ENCODE data around the gene DLEU7.

DLEU7 gene

GRCh38 chr13:50783717-50784290, 59.7 kb downstream of the DLEU7 start:
- TF ChIP-seq, protein P1, sequence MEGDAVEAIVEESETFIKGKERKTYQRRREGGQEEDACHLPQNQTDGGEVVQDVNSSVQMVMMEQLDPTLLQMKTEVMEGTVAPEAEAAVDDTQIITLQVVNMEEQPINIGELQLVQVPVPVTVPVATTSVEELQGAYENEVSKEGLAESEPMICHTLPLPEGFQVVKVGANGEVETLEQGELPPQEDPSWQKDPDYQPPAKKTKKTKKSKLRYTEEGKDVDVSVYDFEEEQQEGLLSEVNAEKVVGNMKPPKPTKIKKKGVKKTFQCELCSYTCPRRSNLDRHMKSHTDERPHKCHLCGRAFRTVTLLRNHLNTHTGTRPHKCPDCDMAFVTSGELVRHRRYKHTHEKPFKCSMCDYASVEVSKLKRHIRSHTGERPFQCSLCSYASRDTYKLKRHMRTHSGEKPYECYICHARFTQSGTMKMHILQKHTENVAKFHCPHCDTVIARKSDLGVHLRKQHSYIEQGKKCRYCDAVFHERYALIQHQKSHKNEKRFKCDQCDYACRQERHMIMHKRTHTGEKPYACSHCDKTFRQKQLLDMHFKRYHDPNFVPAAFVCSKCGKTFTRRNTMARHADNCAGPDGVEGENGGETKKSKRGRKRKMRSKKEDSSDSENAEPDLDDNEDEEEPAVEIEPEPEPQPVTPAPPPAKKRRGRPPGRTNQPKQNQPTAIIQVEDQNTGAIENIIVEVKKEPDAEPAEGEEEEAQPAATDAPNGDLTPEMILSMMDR (IDR thresholded peaks at IDR 0.05): no peak
- DNase-seq (ENCODE audit: low spot score): no peak
- Histone ChIP-seq H3K4me3 (no peak overlapping the region), H3K27ac (no peak overlapping the region)

DNA sequence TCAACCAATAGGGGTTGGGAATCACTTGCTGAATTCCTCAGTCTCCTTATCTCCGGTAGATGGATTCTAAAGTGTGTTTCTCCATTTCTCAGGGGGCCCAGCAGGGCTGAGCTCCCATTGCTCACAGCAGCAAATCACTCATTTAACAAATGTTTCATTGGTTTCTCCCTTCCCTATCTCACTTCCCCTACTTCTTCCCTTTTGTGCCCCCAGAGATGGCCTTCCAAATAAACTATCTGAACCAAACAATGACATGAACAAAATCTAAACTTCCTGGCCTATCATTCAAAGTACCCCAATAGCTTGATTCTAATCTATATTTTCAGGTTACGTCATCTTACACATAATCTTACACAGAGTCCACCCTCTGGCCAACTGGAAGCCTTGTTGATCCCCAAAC, 60.4 kb downstream of the DLEU7 start:
- H3K4me3 ChIP-seq: no peak overlapping the region
- TF ChIP-seq, protein P1 (IDR thresholded peaks at IDR 0.05): no peak
- no peak for DNase-seq (ENCODE audit: low spot score)
- H3K27ac ChIP-seq: no peak overlapping the region

- H3K27ac ChIP-seq: no peak overlapping the region
- DNase-seq (ENCODE audit: low spot score): no peak
- H3K4me3 ChIP-seq: no peak overlapping the region
- TF ChIP-seq, protein P1 (IDR thresholded peaks at IDR 0.05): no peak
Measured at GRCh38 chr13:50780201-50781015, 63.1 kb downstream of the DLEU7 start.

- TF ChIP-seq, protein P1 (IDR thresholded peaks at IDR 0.05): no peak
- H3K4me3 ChIP-seq: no peak overlapping the region
- DNase-seq (ENCODE audit: low spot score): no peak
- H3K27ac ChIP-seq: no peak overlapping the region
Measured at GRCh38 chr13:50779443-50780200, 63.9 kb downstream of the DLEU7 start.
